Neural progenitor cell (in vitro differentiated cells): ENCODE data around the gene POMT2. TPM values are rescaled to one million over a fixed set of nuclear protein-coding genes. Genes with fewer than 3 reads are reported as not detected.

ENCODE experiments used
- DNase-seq: peaks from one replicate; pipeline ENCODE4 v3.0.0-alpha.2; 2016; ENCODE audit warnings: low spot score
- H2AFZ ChIP-seq: fragments of 200-600 bp; sonication (generic); replicated peaks from 2 replicates; pipeline ENCODE4 v1.6.1; 2016; ENCODE audit warnings: antibody characterized with exemption
- H3F3A ChIP-seq: fragments of 200-600 bp; sonication (generic); 2 replicates; pipeline ENCODE4 v1.6.1; 2016; ENCODE audit warnings: antibody characterized with exemption, low read depth
- H3K27ac ChIP-seq: fragments of 200-600 bp; sonication (generic); 2 replicates; pipeline ENCODE4 v1.5.1; 2016; ENCODE audit warnings: mild to moderate bottlenecking
- H3K27me3 ChIP-seq: fragments of 200-600 bp; sonication (generic); 2 replicates; pipeline ENCODE4 v1.6.1; 2016; ENCODE audit warnings: mild to moderate bottlenecking, moderate library complexity
- H3K36me3 ChIP-seq: fragments of 200-600 bp; sonication (generic); 2 replicates; pipeline ENCODE4 v1.5.1; 2016
- H3K4me1 ChIP-seq: fragments of 200-600 bp; sonication (generic); 2 replicates; pipeline ENCODE4 v1.6.1; 2016; ENCODE audit warnings: mixed run types
- H3K4me2 ChIP-seq: fragments of 200-600 bp; sonication (generic); 2 replicates; pipeline ENCODE4 v1.6.1; 2016
- H3K4me3 ChIP-seq: fragments of 200-600 bp; sonication (generic); 2 replicates; pipeline ENCODE4 v1.5.1; 2016
- H3K79me2 ChIP-seq: fragments of 200-600 bp; sonication (generic); 2 replicates; pipeline ENCODE4 v1.6.1; 2016; ENCODE audit warnings: low read depth
- H3K9ac ChIP-seq: fragments of 200-600 bp; sonication (generic); 2 replicates; pipeline ENCODE4 v1.6.1; 2016
- H3K9me3 ChIP-seq: fragments of 200-600 bp; sonication (generic); 2 replicates; pipeline ENCODE4 v1.5.1; 2016; ENCODE audit warnings: low read depth
- H4K20me1 ChIP-seq: fragments of 200-600 bp; sonication (generic); 2 replicates; pipeline ENCODE4 v1.6.1; 2016; ENCODE audit warnings: low read depth
- H3K27ac Mint-ChIP-seq: 3 replicates; pipeline ENCODE4 v1.8.0; 2021; ENCODE audit warnings: mixed read lengths
- H3K27me3 Mint-ChIP-seq: 2 replicates; pipeline ENCODE4 v1.8.0; 2022; ENCODE audit warnings: low read depth, mild to moderate bottlenecking, inconsistent platforms, moderate library complexity, mixed read lengths; ENCODE audit not compliant: insufficient read depth
- H3K36me3 Mint-ChIP-seq: 3 replicates; pipeline ENCODE4 v1.8.0; 2021; ENCODE audit warnings: mixed read lengths
- H3K4me1 Mint-ChIP-seq: 3 replicates; pipeline ENCODE4 v1.8.0; 2021; ENCODE audit warnings: mixed read lengths
- H3K4me3 Mint-ChIP-seq: 3 replicates; pipeline ENCODE4 v1.8.0; 2021; ENCODE audit warnings: mild to moderate bottlenecking, moderate library complexity, mixed read lengths
- H3K9me3 Mint-ChIP-seq: 3 replicates; pipeline ENCODE4 v1.8.0; 2020; ENCODE audit warnings: mixed read lengths
- EZH2 ChIP-seq: fragments of 200-600 bp; sonication (generic); IDR thresholded peaks from 2 replicates; pipeline ENCODE4 v1.6.1; 2017; ENCODE audit warnings: antibody characterized with exemption, mild to moderate bottlenecking, moderate library complexity
- EZH2phosphoT487 ChIP-seq: fragments of 200-600 bp; sonication (generic); IDR thresholded peaks from 2 replicates; pipeline ENCODE4 v1.6.1; 2017; ENCODE audit warnings: antibody characterized with exemption
- total RNA-seq: library from RNA; depleted of rRNA; stranded (reverse); fragments of >200 nt; gene quantifications from 2 replicates; pipeline ENCODE4 v1.2.3, GENCODE V29; 2015; ENCODE audit warnings: low replicate concordance
- TF ChIP-seq, protein P1 (sequence below): fragments of 200-600 bp; sonication (generic); IDR thresholded peaks from 2 replicates; pipeline ENCODE4 v1.5.1; 2017; ENCODE audit warnings: antibody characterized with exemption, mild to moderate bottlenecking

POMT2 gene
- total RNA-seq, 1 donor from 2014 or later = 6.2 TPM

DNA sequence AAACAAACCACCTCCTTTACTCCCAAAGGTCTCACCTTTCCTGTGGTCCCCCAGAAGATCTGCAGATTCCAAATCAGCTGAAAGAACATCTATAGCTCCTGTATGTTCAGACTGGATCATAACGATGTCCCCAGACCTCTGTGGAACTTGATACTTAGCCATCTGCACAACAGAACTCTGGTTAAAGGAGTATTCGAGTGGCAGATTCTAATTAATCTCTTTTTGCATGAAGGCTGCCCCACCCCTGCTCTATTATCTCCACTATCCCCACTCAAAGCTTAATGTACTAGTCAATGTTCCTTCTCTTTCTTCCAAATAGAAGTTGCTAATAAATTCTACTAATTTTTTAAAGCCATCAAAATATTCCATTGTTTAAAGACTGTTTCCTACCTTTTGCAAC, 23.0 kb upstream of the POMT2 start:
- peaks cover 5% of the 10 kb centered on the region for H3K4me1 Mint-ChIP-seq
- Histone ChIP-seq H3K79me2 (no peaks in the 10 kb centered on the region), H3K27me3 (no peaks in the 10 kb centered on the region), H3K9ac (no peak overlapping the region), H3F3A (no peaks in the 10 kb centered on the region), H3K4me3 (no peak overlapping the region), H3K4me2 (no peak overlapping the region), H3K4me1 (peaks cover 4% of the 10 kb centered on the region), H4K20me1 (no peaks in the 10 kb centered on the region), H3K36me3 (no peaks in the 10 kb centered on the region), H3K27ac (no peak overlapping the region), H3K9me3 (no peaks in the 10 kb centered on the region), H2AFZ (no peak overlapping the region)
- DNase-seq = no peak
- no peaks in the 10 kb centered on the region for H3K9me3 Mint-ChIP-seq
- no peak overlapping the region for H3K27ac Mint-ChIP-seq
- H3K4me3 Mint-ChIP-seq = no peak overlapping the region
- peaks cover 25% of the 10 kb centered on the region for H3K36me3 Mint-ChIP-seq
- H3K27me3 Mint-ChIP-seq = no peaks in the 10 kb centered on the region
- TF ChIP-seq, protein P1, sequence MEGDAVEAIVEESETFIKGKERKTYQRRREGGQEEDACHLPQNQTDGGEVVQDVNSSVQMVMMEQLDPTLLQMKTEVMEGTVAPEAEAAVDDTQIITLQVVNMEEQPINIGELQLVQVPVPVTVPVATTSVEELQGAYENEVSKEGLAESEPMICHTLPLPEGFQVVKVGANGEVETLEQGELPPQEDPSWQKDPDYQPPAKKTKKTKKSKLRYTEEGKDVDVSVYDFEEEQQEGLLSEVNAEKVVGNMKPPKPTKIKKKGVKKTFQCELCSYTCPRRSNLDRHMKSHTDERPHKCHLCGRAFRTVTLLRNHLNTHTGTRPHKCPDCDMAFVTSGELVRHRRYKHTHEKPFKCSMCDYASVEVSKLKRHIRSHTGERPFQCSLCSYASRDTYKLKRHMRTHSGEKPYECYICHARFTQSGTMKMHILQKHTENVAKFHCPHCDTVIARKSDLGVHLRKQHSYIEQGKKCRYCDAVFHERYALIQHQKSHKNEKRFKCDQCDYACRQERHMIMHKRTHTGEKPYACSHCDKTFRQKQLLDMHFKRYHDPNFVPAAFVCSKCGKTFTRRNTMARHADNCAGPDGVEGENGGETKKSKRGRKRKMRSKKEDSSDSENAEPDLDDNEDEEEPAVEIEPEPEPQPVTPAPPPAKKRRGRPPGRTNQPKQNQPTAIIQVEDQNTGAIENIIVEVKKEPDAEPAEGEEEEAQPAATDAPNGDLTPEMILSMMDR = no peak
- no peak for TF ChIP-seq EZH2
- TF ChIP-seq EZH2phosphoT487 = no peak

DNA sequence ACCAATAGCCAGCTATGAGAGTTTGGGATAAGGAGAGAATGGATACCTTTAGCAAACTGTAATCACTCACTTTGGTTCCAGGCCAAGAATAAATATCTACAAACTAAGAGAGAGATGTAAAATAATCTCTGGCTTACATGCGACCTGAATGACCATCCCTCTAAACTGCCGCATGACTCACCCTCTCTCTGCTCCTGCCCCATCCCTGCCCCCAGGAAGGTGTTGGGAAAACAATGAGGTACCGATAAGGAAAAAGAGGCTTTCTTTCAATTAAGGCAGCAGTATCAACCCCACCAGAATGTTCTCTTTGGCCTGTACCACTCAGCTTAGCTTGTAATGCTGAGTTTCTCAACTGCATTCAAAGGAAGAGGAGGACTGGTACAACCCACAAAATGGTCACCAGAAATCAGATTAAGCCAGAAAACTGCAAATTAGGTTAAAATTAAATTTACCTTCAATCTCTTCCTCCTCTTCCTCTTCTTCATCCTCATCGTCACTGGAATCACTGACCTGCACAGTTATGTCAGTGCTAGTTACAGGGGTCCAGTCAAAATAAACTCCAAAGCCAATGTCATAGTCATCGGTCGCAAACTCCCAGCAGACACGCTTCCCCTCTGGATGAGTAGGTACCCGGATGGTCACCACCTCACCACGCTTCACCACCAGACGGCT, 22.2 kb upstream of the POMT2 start:
- no peak overlapping the region for H3K27ac ChIP-seq
- Mint-ChIP-seq H3K9me3 (no peaks in the 10 kb centered on the region), H3K27ac (no peak overlapping the region), H3K27me3 (no peaks in the 10 kb centered on the region), H3K4me1 (peaks cover 5% of the 10 kb centered on the region), H3K4me3 (no peak overlapping the region), H3K36me3 (peaks cover 26% of the 10 kb centered on the region)
- no peak overlapping the region for H3K9ac ChIP-seq
- H3K9me3 ChIP-seq = no peaks in the 10 kb centered on the region
- no peaks in the 10 kb centered on the region for H3K79me2 ChIP-seq
- H4K20me1 ChIP-seq = no peaks in the 10 kb centered on the region
- no peaks in the 10 kb centered on the region for H3F3A ChIP-seq
- peaks cover 4% of the 10 kb centered on the region for H3K4me1 ChIP-seq
- H2AFZ ChIP-seq = no peak overlapping the region
- H3K4me2 ChIP-seq = no peak overlapping the region
- TF ChIP-seq, protein P1 = no peak
- TF ChIP-seq EZH2phosphoT487 = no peak
- TF ChIP-seq EZH2 = no peak
- no peaks in the 10 kb centered on the region for H3K36me3 ChIP-seq
- H3K4me3 ChIP-seq = no peak overlapping the region
- no peak for DNase-seq
- no peaks in the 10 kb centered on the region for H3K27me3 ChIP-seq

DNA sequence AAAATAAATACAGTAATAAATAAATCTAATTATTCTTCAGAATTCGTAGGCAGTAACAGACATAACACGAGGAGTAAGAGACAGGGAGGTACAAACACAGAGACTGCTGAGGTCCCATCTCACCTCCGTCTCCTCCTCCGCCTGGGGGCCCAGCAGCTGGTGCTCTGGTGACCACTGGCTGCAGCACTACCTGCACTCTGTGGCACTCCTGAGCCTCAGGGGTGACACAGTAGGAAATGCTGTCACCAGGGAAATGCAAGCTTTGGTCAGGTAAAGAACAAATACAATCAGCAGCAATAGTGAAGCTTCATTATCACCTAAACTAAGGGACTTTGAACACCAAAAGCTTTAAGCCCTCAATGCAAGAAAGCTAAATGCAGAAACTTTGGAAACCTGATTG, 19.7 kb upstream of the POMT2 start:
- TF ChIP-seq, protein P1 = no peak
- TF ChIP-seq EZH2phosphoT487 = no peak
- no peak for TF ChIP-seq EZH2

More for the DNA sequence above, 19.7 kb upstream of the POMT2 start:
- Histone ChIP-seq H3K27ac (no peak overlapping the region), H3K4me3 (no peak overlapping the region), H3K4me2 (no peak overlapping the region), H3K9me3 (no peaks in the 10 kb centered on the region), H3K9ac (no peak overlapping the region), H3K4me1 (peaks cover 4% of the 10 kb centered on the region), H3K79me2 (no peaks in the 10 kb centered on the region), H2AFZ (no peak overlapping the region), H4K20me1 (no peaks in the 10 kb centered on the region), H3F3A (no peaks in the 10 kb centered on the region), H3K27me3 (no peaks in the 10 kb centered on the region), H3K36me3 (no peaks in the 10 kb centered on the region)
- Mint-ChIP-seq H3K27ac (no peak overlapping the region), H3K4me3 (no peak overlapping the region), H3K4me1 (peaks cover 5% of the 10 kb centered on the region), H3K27me3 (peaks cover 3% of the 10 kb centered on the region), H3K36me3 (peaks cover 25% of the 10 kb centered on the region), H3K9me3 (no peaks in the 10 kb centered on the region)
- DNase-seq = no peak
